Naive B cell (primary cell): Measurements from ENCODE around the gene PTCD2. TPM values are rescaled to one million over a fixed set of nuclear protein-coding genes. Genes with fewer than 3 reads are reported as not detected.
"Not testable (repeated sequence)": the region's sequence is repeated elsewhere in the genome, so short reads cannot be mapped to it uniquely, and the experiment has no call there.

Experiments
- ATAC-seq, 2 donors: fragments of 150-1000 bp; cut with Tn5 transposase; 2 replicates each; pipeline ENCODE4 v1.10.0; 2021; ENCODE audit warnings: low read depth in 2 of 2, mild to moderate bottlenecking in 2 of 2, moderate library complexity in 2 of 2
- DNase-seq: peaks from one replicate; pipeline ENCODE4 v3.0.0; 2022
- H3K27ac Mint-ChIP-seq, 6 donors: one replicate each; pipeline ENCODE4 v1.8.0; 2020 to 2022; ENCODE audit warnings: mild to moderate bottlenecking in 6 of 6, mixed read lengths in 6 of 6, moderate library complexity in 5 of 6, inconsistent platforms in 2 of 6
- H3K27me3 Mint-ChIP-seq, 3 donors: one replicate each; pipeline ENCODE4 v1.8.0; 2021 to 2022; ENCODE audit warnings: mixed read lengths in 3 of 3, mild to moderate bottlenecking in 1 of 3
- H3K36me3 Mint-ChIP-seq, 2 donors: one replicate each; pipeline ENCODE4 v1.8.0; 2020 to 2022; ENCODE audit warnings: mixed read lengths in 2 of 2, inconsistent platforms in 1 of 2, mild to moderate bottlenecking in 1 of 2
- H3K4me1 Mint-ChIP-seq, 3 donors: one replicate each; pipeline ENCODE4 v1.8.0; 2020 to 2022; ENCODE audit warnings: mixed read lengths in 3 of 3, inconsistent platforms in 1 of 3, mild to moderate bottlenecking in 1 of 3, moderate library complexity in 1 of 3
- H3K4me3 Mint-ChIP-seq, 8 donors: one replicate each; pipeline ENCODE4 v1.8.0; 2020 to 2022; ENCODE audit warnings: mild to moderate bottlenecking in 8 of 8, mixed read lengths in 8 of 8, moderate library complexity in 8 of 8, inconsistent platforms in 2 of 8
- H3K9me3 Mint-ChIP-seq, 7 donors: one replicate each; pipeline ENCODE4 v1.8.0; 2020 to 2022; ENCODE audit warnings: mixed read lengths in 7 of 7, mild to moderate bottlenecking in 5 of 7, inconsistent platforms in 2 of 7, moderate library complexity in 1 of 7
- polyA plus RNA-seq, 6 donors: library from polyadenylated mRNA; unstranded; fragments of 300-500 nt; fragmentation: Illumina TruSeq; gene quantifications; one replicate each; pipeline ENCODE4 v1.2.3, GENCODE V29; 2021; ENCODE audit warnings: low read depth in 6 of 6

Gene PTCD2
- polyA plus RNA-seq, 6 donors from 2014 or later = 0.11 to 5.8 (median 4.6) TPM

DNA sequence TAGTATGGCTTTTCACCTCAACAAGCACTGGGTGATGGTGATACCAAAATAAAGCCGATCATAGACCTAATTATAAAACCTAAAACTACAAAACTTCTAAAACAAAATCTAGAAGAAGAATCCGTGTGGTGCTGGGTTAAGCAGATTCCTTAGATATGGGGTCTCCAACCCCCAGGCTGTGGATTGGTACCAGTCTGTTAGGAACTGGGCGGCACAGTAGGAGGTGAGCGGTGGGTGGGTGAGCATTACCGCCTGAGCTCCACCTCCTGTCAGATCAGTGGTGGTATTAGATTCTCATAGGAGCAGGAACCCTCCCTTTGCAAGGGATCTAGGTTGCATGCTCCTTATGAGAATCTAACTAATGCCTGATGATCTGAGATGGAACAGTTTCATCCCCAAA, 33.4 kb upstream of the PTCD2 start:
- Mint-ChIP-seq H3K9me3 (no peaks in the 10 kb centered on the region), H3K36me3 (peaks cover 0 to 12% of the 10 kb centered on the region in 2 donors), H3K27ac (peak overlapping the region in 2 of 6 donors; percentile 61 to 63), H3K4me1 (peaks cover 19 to 30% (median 19%) of the 10 kb centered on the region in 3 donors), H3K4me3 (no peak overlapping the region), H3K27me3 (no peaks in the 10 kb centered on the region)
- no peak for ATAC-seq
- DNase-seq = no peak

DNA sequence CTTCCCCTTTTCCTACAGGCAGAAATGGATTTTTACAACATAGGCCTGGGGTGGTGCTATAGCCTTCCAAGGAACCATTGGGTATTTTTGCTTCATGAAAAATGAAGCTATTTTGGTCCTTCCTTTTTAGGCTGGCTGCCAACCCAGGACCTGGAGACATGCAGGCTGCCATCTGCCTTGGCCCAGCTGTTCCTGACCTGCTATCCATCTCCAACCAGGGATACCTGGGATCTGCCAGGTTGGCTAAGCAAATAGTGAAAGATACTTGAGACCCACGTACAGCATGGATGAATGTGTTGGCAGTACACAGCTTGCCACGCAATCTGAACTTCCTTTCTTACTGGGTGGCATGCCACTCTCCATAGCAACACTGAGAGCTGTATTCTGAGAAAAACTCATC, 31.2 kb upstream of the PTCD2 start:
- peak overlapping the region in 3 of 6 donors; percentile 10 to 79 (median 74) for H3K27ac Mint-ChIP-seq
- no peaks in the 10 kb centered on the region for H3K27me3 Mint-ChIP-seq

DNA sequence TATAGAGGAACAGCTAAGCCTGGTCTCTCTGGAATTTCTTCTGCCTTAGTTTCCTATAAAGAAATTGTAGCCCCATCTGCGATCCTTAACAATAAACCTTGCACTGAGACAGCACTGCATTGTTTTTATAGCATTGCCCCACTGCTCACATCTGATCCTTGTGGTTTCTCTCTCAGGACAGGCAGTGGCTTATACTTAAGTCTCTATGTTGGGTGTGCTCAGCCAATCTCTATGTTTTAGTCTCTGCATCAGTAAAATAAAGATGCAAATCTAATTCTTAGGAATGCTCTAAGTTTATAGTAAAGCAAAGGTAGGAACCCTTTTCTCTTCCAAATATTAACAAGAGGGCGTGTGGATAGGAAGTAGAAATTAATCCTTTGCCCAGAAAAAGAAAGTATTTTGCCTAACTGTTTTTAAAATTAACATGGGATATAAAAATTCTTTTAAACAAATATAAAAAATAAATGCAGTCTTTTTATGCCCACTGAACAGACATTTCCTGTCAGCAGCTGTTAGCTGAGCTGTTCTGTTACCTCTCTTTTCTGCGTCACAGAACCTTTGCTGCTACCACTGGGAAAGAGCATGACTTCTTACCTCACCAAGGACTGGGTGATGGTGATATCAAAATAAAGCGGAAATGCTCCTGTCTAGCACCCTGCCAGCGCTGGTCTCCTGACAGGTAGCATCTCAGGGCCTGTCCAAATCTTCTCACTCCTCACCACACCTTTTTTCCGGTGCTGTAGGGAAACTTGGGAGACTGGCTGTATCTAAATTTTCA, 29.6 kb upstream of the PTCD2 start:
- H3K9me3 Mint-ChIP-seq = no peaks in the 10 kb centered on the region
- peak overlapping the region in 3 of 8 donors; percentile 31 to 47 (median 34) for H3K4me3 Mint-ChIP-seq
- DNase-seq (peak; percentile 17), ATAC-seq (peak; percentile 77 to 86)
- peaks cover 8 to 10% of the 10 kb centered on the region in 2 donors for H3K36me3 Mint-ChIP-seq
- H3K27me3 Mint-ChIP-seq = no peaks in the 10 kb centered on the region
- H3K4me1 Mint-ChIP-seq = peaks cover 26 to 43% (median 29%) of the 10 kb centered on the region in 3 donors
- H3K27ac Mint-ChIP-seq = peak overlapping the region; percentile 49 to 94 (median 84)

More for the DNA sequence above, 31.2 kb upstream of the PTCD2 start:
- DNase-seq (no peak), ATAC-seq (peak in 1 of 2 donors; percentile 22)
- Mint-ChIP-seq H3K4me3 (peak overlapping the region in 1 of 8 donors; percentile 61), H3K4me1 (peaks cover 25 to 44% (median 28%) of the 10 kb centered on the region in 3 donors), H3K36me3 (peaks cover 0 to 6% of the 10 kb centered on the region in 2 donors), H3K9me3 (no peaks in the 10 kb centered on the region)

DNA sequence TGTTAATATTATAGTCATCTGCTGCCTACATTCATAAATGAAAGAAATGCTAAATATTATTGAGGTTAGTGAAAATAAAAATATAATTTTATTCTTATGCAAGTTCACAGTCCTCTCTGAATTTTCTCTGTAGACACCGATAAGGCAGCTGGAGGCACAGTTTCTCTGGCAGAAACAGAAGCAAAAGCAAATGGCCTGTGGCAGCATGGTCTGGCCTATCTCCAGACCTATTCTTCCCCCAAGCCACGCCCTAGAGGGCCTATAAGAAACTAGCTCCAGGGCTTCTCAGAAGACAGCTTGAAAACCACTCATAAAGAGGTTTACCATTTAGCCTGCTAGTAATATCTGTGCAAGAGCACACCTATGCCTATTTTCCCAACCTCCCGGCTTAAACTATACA, 28.6 kb upstream of the PTCD2 start:
- peaks cover 8 to 10% of the 10 kb centered on the region in 2 donors for H3K36me3 Mint-ChIP-seq
- DNase-seq (no peak), ATAC-seq (no peak)
- no peaks in the 10 kb centered on the region for H3K9me3 Mint-ChIP-seq
- peaks cover 28 to 43% (median 37%) of the 10 kb centered on the region in 3 donors for H3K4me1 Mint-ChIP-seq
- no peaks in the 10 kb centered on the region for H3K27me3 Mint-ChIP-seq
- H3K27ac Mint-ChIP-seq = peak overlapping the region in 3 of 6 donors; percentile 36 to 86 (median 82)
- H3K4me3 Mint-ChIP-seq = no peak overlapping the region

DNA sequence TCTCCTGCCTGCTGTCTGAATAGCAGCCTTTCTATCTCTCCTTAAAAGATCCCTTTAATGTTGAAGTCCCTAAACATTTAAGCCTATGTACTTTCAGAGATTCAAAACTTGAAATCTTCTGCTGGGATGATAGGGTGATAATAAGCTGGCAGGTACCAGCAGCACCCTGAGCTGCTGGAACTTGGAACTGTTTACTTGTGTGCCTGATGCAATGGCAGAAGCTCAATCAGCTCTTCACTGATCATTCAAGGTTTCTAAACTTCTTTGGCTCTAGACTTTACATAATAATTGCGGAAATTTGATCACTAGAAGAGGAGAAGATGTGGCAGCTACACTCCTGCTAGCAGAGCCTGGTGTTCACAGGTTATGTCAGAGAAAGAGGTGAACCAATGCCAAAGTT, 27.8 kb upstream of the PTCD2 start:
- H3K9me3 Mint-ChIP-seq = no peaks in the 10 kb centered on the region
- DNase-seq = no peak
- no peak for ATAC-seq
- peaks cover 28 to 42% (median 37%) of the 10 kb centered on the region in 3 donors for H3K4me1 Mint-ChIP-seq
- peak overlapping the region in 5 of 6 donors; percentile 38 to 86 (median 62) for H3K27ac Mint-ChIP-seq
- H3K27me3 Mint-ChIP-seq = no peaks in the 10 kb centered on the region
- H3K4me3 Mint-ChIP-seq = peak overlapping the region in 2 of 8 donors; percentile 10 to 34
- H3K36me3 Mint-ChIP-seq = peaks cover 8 to 10% of the 10 kb centered on the region in 2 donors

DNA sequence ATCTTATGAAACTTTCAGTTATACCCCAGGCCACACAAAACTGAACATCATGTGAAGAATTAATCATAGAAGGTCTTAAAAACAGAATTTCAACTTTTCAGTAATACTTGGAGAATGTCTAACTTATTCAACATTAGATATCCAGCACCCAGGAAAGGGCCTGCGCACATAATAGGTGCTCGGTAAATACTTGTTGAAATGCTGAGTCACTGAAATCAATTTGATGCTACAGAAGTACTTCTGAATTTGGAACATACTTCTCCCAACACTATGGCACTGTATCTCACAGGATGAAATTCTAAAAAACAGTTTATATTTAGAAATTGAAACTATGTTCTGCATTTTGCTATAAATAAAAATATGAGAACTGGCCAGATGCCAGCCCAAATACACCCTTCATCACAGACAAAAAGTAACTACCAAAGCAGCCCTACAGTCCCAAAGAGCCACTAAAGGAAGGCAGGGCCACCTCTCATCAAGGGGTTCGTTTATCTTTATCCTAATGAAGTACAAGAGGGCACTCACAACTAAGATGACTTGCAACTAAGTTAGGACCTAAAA, 26.6 kb upstream of the PTCD2 start:
- H3K36me3 Mint-ChIP-seq = peaks cover 5 to 15% of the 10 kb centered on the region in 2 donors

DNA sequence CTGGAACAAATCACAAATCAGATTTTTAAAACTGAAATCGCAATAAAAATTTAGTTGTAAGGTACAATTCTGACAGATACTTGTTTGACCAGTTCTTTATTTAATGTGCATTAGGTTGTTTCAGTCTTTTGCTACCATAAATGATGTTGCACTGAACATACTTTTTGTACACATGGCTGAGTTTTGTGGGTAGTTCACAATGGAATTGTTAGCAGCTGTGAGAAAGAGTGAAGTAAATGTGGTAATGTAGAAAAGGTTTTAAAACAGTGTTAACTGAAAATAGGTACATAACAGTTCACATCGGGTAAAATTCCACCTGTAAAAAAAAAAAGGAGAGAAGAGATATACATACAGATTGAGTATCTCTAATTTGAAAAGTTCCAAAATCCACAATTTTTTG, 25.7 kb upstream of the PTCD2 start:
- peaks cover 39 to 57% (median 52%) of the 10 kb centered on the region in 3 donors for H3K4me1 Mint-ChIP-seq
- H3K27ac Mint-ChIP-seq = peak overlapping the region; percentile 43 to 86 (median 78)
- peaks cover 5 to 15% of the 10 kb centered on the region in 2 donors for H3K36me3 Mint-ChIP-seq

More for the DNA sequence above, 26.6 kb upstream of the PTCD2 start:
- ATAC-seq (peak in 1 of 2 donors; percentile 13), DNase-seq (no peak)
- peak overlapping the region in 6 of 8 donors; percentile 15 to 73 (median 54) for H3K4me3 Mint-ChIP-seq
- H3K27ac Mint-ChIP-seq = peak overlapping the region in 4 of 6 donors; percentile 48 to 88 (median 78)
- H3K4me1 Mint-ChIP-seq = peaks cover 30 to 50% (median 44%) of the 10 kb centered on the region in 3 donors
- H3K9me3 Mint-ChIP-seq = peaks cover 0 to 6% (median 0%) of the 10 kb centered on the region in 7 donors
- H3K27me3 Mint-ChIP-seq = no peaks in the 10 kb centered on the region

DNA sequence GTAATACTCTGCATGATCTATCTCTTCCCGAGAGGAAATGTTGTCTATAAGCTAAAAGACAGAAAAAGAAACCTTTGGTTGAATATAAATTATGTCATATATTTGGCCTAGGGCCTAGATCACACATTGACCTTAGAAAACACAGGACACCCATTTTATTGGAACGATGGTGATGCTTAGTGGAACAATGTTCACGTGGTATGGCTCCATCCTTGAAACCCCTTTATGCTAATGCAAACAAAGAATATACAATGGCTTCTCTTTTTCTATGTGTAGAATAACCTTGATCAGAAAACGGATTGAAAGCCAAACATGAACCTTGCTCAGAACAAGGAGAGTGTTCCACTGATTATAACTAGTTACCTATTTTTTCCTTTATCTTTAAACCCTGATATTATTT, 24.6 kb upstream of the PTCD2 start:
- no peaks in the 10 kb centered on the region for H3K27me3 Mint-ChIP-seq
- H3K36me3 Mint-ChIP-seq = peaks cover 8 to 15% of the 10 kb centered on the region in 2 donors
- ATAC-seq (no peak), DNase-seq (no peak)
- H3K4me3 Mint-ChIP-seq = no peak overlapping the region
- H3K27ac Mint-ChIP-seq = peak overlapping the region in 2 of 6 donors; percentile 4 to 61
- H3K9me3 Mint-ChIP-seq = peaks cover 0 to 6% (median 0%) of the 10 kb centered on the region in 7 donors
- H3K4me1 Mint-ChIP-seq = peaks cover 45 to 60% (median 54%) of the 10 kb centered on the region in 3 donors

More for the DNA sequence above, 25.7 kb upstream of the PTCD2 start:
- H3K9me3 Mint-ChIP-seq = peaks cover 0 to 6% (median 0%) of the 10 kb centered on the region in 7 donors
- no peaks in the 10 kb centered on the region for H3K27me3 Mint-ChIP-seq
- DNase-seq (no peak), ATAC-seq (no peak)
- peak overlapping the region in 6 of 8 donors; percentile 10 to 60 (median 42) for H3K4me3 Mint-ChIP-seq

DNA sequence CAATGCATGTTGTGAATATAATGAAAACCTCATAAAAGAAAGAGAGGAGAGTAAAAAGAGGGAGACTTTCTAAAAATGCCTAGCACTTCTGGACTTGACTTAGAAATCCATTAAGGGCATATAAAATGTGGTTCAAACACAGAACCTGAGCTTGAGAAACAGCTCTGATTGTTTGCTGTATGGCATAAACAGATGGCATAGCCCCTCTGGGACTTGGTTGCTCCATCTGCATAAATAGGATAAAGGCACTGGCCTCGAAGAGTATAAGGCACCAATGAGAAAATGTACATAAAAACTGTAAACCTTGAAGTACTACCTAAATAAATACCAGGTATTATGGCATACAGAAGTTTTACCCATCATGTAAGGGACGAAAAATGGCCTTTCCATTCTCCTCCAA, 23.9 kb upstream of the PTCD2 start:
- peaks cover 0 to 6% (median 0%) of the 10 kb centered on the region in 7 donors for H3K9me3 Mint-ChIP-seq
- H3K27ac Mint-ChIP-seq = peak overlapping the region in 5 of 6 donors; percentile 17 to 91 (median 74)
- peaks cover 10 to 15% of the 10 kb centered on the region in 2 donors for H3K36me3 Mint-ChIP-seq
- no peaks in the 10 kb centered on the region for H3K27me3 Mint-ChIP-seq
- ATAC-seq (no peak), DNase-seq (no peak)
- peak overlapping the region in 2 of 8 donors; percentile 15 to 25 for H3K4me3 Mint-ChIP-seq
- H3K4me1 Mint-ChIP-seq = peaks cover 51 to 64% (median 61%) of the 10 kb centered on the region in 3 donors

DNA sequence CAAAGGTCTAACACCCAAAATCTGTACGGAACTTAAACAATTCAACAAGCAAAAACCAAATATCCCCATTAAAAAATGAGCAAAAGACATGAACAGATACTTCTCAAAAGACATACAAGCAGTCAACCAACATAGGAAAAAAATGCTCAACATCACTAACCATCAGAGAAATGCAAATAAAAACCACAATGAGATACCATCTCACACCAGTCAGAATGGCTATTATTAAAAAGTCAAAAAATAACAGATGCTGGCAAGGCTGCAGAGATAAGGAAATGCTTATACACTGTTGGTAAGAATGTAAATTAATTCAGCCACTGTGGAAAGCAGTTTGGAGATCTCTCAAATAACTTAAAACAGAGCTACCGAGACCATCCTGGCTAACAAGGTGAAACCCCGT, 22.0 kb upstream of the PTCD2 start:
- ATAC-seq (peak; percentile 63 to 66), DNase-seq (peak; percentile 27)

DNA sequence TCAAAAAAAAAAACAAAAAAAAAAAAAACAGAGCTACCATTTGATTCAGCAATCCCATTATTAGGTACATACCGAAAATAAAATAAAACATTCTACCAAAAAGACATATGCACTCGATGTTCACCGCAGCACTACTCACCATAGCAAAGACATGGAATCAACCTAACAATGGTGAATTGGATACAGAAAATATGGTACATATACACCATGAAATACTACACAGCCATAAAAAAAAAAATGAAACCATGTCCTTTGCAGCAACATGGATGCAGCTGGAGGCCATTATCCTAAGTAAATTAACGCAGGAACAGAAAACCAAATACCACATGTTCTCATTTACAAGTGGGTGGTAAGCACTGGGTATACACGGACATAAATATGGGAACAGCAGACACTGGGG, 21.5 kb upstream of the PTCD2 start:
- peaks cover 10 to 15% of the 10 kb centered on the region in 2 donors for H3K36me3 Mint-ChIP-seq
- DNase-seq (no peak), ATAC-seq (no peak)
- H3K4me1 Mint-ChIP-seq = peaks cover 54 to 69% (median 63%) of the 10 kb centered on the region in 3 donors
- H3K27me3 Mint-ChIP-seq = no peaks in the 10 kb centered on the region
- peaks cover 0 to 6% (median 0%) of the 10 kb centered on the region in 7 donors for H3K9me3 Mint-ChIP-seq
- H3K4me3 Mint-ChIP-seq = peak overlapping the region in 6 of 8 donors; percentile 43 to 81 (median 60)
- peak overlapping the region in 4 of 6 donors; percentile 33 to 91 (median 69) for H3K27ac Mint-ChIP-seq

More for the DNA sequence above, 22.0 kb upstream of the PTCD2 start:
- Mint-ChIP-seq H3K4me1 (peaks cover 56 to 68% (median 65%) of the 10 kb centered on the region in 3 donors), H3K36me3 (peaks cover 10 to 15% of the 10 kb centered on the region in 2 donors), H3K4me3 (peak overlapping the region; percentile 38 to 82 (median 66)), H3K27ac (peak overlapping the region; percentile 69 to 94 (median 88))
- not testable (repeated sequence) for H3K9me3 Mint-ChIP-seq, H3K27me3 Mint-ChIP-seq

DNA sequence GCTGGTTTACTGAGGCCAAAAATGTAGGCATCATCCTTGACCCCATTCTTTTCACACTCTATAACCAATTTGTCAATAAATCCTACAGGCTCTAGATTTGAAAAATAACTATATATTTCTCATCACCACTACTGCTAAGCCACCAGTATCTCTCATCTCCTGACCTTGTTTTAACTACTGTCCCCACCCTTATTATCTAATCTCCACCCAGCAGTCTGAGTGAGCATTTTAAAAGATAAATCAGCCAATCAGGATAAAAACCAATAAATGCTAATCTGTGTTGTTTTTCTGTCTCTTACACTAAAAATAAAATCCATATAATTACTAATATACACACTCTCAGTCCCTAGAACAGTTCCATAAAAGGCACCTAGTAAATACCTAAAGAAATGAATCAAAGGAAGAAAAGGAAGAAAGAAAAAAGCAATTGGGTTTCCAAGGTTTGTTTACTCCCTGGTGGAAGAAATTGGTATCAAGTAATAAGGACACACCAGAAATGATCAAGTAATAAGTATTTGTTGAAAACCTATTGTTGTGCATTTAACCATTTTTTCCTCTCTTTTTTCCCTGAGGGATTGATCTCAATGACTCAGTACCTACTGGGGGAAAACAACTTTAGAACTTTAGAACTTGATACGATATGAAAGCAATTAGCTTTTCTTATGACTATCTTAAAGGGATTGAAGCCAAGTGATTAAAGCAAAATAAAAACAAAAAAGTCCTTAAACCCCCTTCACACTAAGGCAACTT, 19.4 kb upstream of the PTCD2 start:
- ATAC-seq = no peak
- Mint-ChIP-seq H3K4me3 (peak overlapping the region in 3 of 8 donors; percentile 20 to 47 (median 31)), H3K27me3 (no peaks in the 10 kb centered on the region), H3K36me3 (peaks cover 6 to 8% of the 10 kb centered on the region in 2 donors), H3K27ac (peak overlapping the region in 4 of 6 donors; percentile 39 to 97 (median 65)), H3K9me3 (peaks cover 0 to 6% (median 0%) of the 10 kb centered on the region in 7 donors), H3K4me1 (peaks cover 57 to 71% (median 64%) of the 10 kb centered on the region in 3 donors)
- no peak for DNase-seq
